ENCODE results near the gene DLG2.

DLG2 gene

DNA sequence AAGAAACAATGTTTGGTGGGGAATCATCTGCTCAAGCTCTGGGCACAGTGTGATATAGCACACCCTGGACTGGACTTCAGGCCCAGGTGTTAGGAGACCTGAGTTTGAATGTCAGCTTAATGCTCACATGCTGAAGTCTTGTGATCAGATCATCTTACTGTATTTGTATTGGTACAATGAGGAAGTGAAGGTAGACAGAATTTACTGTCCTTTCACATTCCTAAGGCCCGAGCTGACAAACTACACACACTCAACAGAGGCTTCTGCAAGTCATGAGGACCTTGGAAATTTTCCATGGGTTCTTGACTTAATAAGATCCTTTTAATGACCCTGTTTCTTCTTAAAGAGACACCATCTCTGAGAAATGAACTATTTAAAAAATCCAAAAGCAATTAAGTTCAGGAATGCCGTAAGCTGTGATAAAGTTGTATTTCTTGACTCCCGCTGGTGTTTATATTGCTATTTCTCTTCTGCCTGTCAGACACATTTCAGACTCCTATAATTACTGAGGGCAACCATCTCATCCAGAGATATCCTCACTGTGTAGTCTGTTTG lies 802.0 kb downstream of the DLG2 start:
- DNase-seq (ENCODE audit: low spot score): no peak
- TF ChIP-seq, protein P1, sequence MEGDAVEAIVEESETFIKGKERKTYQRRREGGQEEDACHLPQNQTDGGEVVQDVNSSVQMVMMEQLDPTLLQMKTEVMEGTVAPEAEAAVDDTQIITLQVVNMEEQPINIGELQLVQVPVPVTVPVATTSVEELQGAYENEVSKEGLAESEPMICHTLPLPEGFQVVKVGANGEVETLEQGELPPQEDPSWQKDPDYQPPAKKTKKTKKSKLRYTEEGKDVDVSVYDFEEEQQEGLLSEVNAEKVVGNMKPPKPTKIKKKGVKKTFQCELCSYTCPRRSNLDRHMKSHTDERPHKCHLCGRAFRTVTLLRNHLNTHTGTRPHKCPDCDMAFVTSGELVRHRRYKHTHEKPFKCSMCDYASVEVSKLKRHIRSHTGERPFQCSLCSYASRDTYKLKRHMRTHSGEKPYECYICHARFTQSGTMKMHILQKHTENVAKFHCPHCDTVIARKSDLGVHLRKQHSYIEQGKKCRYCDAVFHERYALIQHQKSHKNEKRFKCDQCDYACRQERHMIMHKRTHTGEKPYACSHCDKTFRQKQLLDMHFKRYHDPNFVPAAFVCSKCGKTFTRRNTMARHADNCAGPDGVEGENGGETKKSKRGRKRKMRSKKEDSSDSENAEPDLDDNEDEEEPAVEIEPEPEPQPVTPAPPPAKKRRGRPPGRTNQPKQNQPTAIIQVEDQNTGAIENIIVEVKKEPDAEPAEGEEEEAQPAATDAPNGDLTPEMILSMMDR (IDR thresholded peaks at IDR 0.05; ENCODE audit: borderline replicate concordance, control extremely low read depth, extremely low read depth, insufficient read depth, missing control alignments): no peak
- in situ Hi-C loops (cut with MboI; ENCODE audit: low sequenced_read_pairs, unreplicated experiment): no loop called here

DNA sequence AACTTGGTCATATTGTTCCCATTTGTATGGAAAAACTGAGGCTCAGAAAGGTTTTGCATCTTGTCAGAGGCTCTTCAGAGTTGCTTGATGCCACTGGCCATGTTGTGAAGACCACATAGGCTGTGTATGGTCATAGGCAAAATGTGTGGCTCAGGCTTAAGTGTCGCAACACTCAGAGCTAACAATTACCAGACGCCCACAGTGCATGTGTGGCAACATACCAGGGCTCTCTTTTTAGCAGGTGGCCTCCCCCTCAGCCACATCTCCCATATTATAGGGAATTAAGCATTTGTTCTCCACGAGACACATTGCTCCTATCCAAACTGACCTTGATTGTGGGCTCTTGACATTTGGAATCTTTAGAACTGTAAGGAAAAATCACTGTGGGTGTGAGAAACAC lies 802.5 kb downstream of the DLG2 start:
- TF ChIP-seq, protein P1 (IDR thresholded peaks at IDR 0.05; ENCODE audit: borderline replicate concordance, control extremely low read depth, extremely low read depth, insufficient read depth, missing control alignments): no peak
- no peak for DNase-seq (ENCODE audit: low spot score)
- in situ Hi-C loops (cut with MboI; ENCODE audit: low sequenced_read_pairs, unreplicated experiment): no loop called here

- in situ Hi-C loops (cut with MboI; ENCODE audit: low sequenced_read_pairs, unreplicated experiment): no loop called here
- TF ChIP-seq, protein P1 (IDR thresholded peaks at IDR 0.05; ENCODE audit: borderline replicate concordance, control extremely low read depth, extremely low read depth, insufficient read depth, missing control alignments): no peak
- no peak for DNase-seq (ENCODE audit: low spot score)
These were observed 807.6 kb downstream of the DLG2 start for GRCh38 chr11:84819537-84819936.

DNA sequence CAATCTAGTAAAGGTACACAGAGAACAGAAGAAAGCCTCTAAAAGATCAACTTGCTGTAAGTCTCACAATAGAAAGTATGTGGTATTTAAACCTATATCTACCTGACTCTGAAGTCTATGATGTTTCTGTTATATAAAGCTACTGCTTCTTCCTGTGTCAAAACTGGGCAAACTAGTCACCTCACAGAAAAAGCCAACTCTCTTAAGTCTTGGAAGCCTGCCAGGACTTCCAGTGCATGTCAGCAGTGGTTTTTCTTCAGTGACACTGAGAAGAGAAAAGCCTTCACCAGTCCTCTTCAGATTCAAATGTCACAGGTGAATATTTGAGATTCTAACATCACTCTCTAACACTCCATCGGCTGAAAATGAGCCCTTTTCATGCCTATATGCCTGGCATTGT lies 808.0 kb downstream of the DLG2 start:
- TF ChIP-seq, protein P1 (IDR thresholded peaks at IDR 0.05; ENCODE audit: borderline replicate concordance, control extremely low read depth, extremely low read depth, insufficient read depth, missing control alignments): no peak
- in situ Hi-C loops (cut with MboI; ENCODE audit: low sequenced_read_pairs, unreplicated experiment): no loop called here
- no peak for DNase-seq (ENCODE audit: low spot score)

GRCh38 chr11:84817998-84818397 lies 809.1 kb downstream of the DLG2 start:
- TF ChIP-seq, protein P1 (IDR thresholded peaks at IDR 0.05; ENCODE audit: borderline replicate concordance, control extremely low read depth, extremely low read depth, insufficient read depth, missing control alignments): no peak
- in situ Hi-C loops (cut with MboI; ENCODE audit: low sequenced_read_pairs, unreplicated experiment): no loop called here
- no peak for DNase-seq (ENCODE audit: low spot score)

DNA sequence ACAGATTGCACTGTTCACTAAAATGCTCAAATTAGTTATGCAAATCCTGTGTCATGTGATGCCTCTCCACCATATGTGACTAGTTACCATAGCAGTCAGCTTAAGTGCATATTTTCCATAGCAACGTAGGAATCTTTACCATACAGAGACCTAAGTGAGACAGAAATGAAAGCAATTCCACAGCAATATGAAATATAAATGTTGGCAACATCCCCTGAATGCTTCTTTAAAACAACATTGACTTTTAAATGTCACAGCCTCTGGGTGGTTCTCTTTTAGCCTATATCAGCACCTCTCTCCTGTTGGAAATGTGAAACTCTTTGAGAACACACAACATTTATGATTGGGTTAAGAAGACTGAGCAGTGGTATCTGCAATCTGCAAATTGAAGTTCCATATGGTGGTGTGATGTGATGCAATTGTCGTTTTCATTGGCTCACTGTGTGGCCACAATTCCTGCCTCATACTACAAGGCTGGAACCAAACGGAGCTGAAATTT lies 814.6 kb downstream of the DLG2 start:
- TF ChIP-seq, protein P1 (IDR thresholded peaks at IDR 0.05; ENCODE audit: borderline replicate concordance, control extremely low read depth, extremely low read depth, insufficient read depth, missing control alignments): no peak
- in situ Hi-C loops (cut with MboI; ENCODE audit: low sequenced_read_pairs, unreplicated experiment): no loop called here
- no peak for DNase-seq (ENCODE audit: low spot score)
